Stimulated activated CD8-positive, alpha-beta memory T cell treated with anti-CD3 and anti-CD28 coated beads, Interleukin-4, amount 100 ng/mL, for 24 hours (primary cell): ENCODE data around the gene CSNK2A2.

Experiments used
- DNase-seq: peaks from one replicate; pipeline ENCODE4 v3.0.0-alpha.2; 2020; ENCODE audit warnings: low read depth

The CSNK2A2 gene

GRCh38 chr16:58110571-58111301 lies 87.2 kb downstream of the CSNK2A2 start:
- no peak for DNase-seq

- DNase-seq, result no peak
Observed at GRCh38 chr16:58109881-58110280, 88.0 kb downstream of the CSNK2A2 start.

- DNase-seq, result no peak
Observed at GRCh38 chr16:58109330-58109729, 88.6 kb downstream of the CSNK2A2 start.
